PC-3 (cell line): ENCODE results near the gene LRRC4B. TPM values are rescaled to one million over a fixed set of nuclear protein-coding genes. Genes with fewer than 3 reads are reported as not detected.
"Not testable (repeated sequence)": the region's sequence is repeated elsewhere in the genome, so short reads cannot be mapped to it uniquely, and the experiment has no call there.

Experiments
- ATAC-seq: fragments of 200-7000 bp; cut with Tn5 transposase; 2 replicates; pipeline ENCODE4 v1.9.1; 2020; ENCODE audit warnings: mild to moderate bottlenecking, moderate library complexity
- BruUV-seq: library from RNA; stranded (reverse); fragments of 400-500 nt; replicated peaks from 2 replicates; lab custom pipeline; 2021; lab: Mats Ljungman, UMichigan
- CTCF ChIA-PET: fragments of 300-600 bp; sonication (Branson Sonifier 250); formaldehyde crosslinking; loops from one replicate; lab custom pipeline; 2022; ENCODE audit warnings: antibody characterized with exemption; lab: Charles Lee
- POLR2A ChIA-PET: fragments of 300-600 bp; sonication (Branson Sonifier 250); formaldehyde crosslinking; loops from one replicate; lab custom pipeline; 2022; ENCODE audit warnings: antibody characterized with exemption; ENCODE audit not compliant: unreplicated experiment; lab: Charles Lee
- DNase-seq: peaks from one replicate; pipeline ENCODE4 v3.0.0-alpha.2; 2015
- H2AFZ ChIP-seq: fragments of 300-600 bp; sonication (generic); 2 replicates; pipeline ENCODE4 v1.6.0; 2016; ENCODE audit warnings: antibody characterized with exemption, low read length
- H3F3A ChIP-seq: fragments of 300-600 bp; sonication (generic); one replicate; pipeline ENCODE4 v1.6.0; 2017; ENCODE audit warnings: antibody characterized with exemption, low read length, control low read depth, mild to moderate bottlenecking; ENCODE audit not compliant: unreplicated experiment
- H3K27ac ChIP-seq: fragments of 300-600 bp; sonication (generic); 2 replicates; pipeline ENCODE4 v1.5.1; 2016; ENCODE audit warnings: mild to moderate bottlenecking, low read length
- H3K27me3 ChIP-seq: fragments of 300-600 bp; sonication (generic); 2 replicates; pipeline ENCODE4 v1.6.1; 2016; ENCODE audit warnings: low read length, mixed read lengths
- H3K36me3 ChIP-seq: fragments of 300-600 bp; sonication (generic); 2 replicates; pipeline ENCODE4 v1.6.1; 2016; ENCODE audit warnings: low read depth, mixed run types, low read length, mixed read lengths
- H3K4me1 ChIP-seq: fragments of 300-600 bp; sonication (generic); 2 replicates; pipeline ENCODE4 v1.5.1; 2016; ENCODE audit warnings: low read length; ENCODE audit not compliant: insufficient read depth
- H3K4me2 ChIP-seq: fragments of 300-600 bp; sonication (generic); 2 replicates; pipeline ENCODE4 v1.6.0; 2016; ENCODE audit warnings: low read length
- H3K4me3 ChIP-seq: fragments of 300-600 bp; sonication (generic); 2 replicates; pipeline ENCODE4 v1.5.1; 2016; ENCODE audit warnings: mild to moderate bottlenecking, low read length, mixed read lengths
- H3K79me2 ChIP-seq: fragments of 300-600 bp; sonication (generic); 2 replicates; pipeline ENCODE4 v1.6.1; 2017; ENCODE audit warnings: low read length, mixed read lengths
- H3K9ac ChIP-seq: fragments of 300-600 bp; sonication (generic); 2 replicates; pipeline ENCODE4 v1.6.0; 2016; ENCODE audit warnings: mild to moderate bottlenecking, low read length
- H3K9me2 ChIP-seq: fragments of 300-600 bp; sonication (generic); replicated peaks from 2 replicates; pipeline ENCODE4 v1.6.1; 2016; ENCODE audit warnings: mixed run types, low read length, mixed read lengths
- H3K9me3 ChIP-seq: fragments of 300-600 bp; sonication (generic); 2 replicates; pipeline ENCODE4 v1.6.1; 2016; ENCODE audit warnings: low read length, mixed read lengths
- H4K20me1 ChIP-seq: fragments of 300-600 bp; sonication (generic); 2 replicates; pipeline ENCODE4 v1.6.1; 2016; ENCODE audit warnings: low read length, mixed read lengths
- CTCF ChIP-seq: fragments of 300-600 bp; sonication (generic); conservative IDR thresholded peaks from 2 replicates; pipeline ENCODE4 v1.5.1; 2017; ENCODE audit warnings: antibody characterized with exemption, low read depth, mild to moderate bottlenecking, low read length
- EZH2 ChIP-seq: fragments of 300-600 bp; sonication (generic); IDR thresholded peaks from one replicate; pipeline ENCODE4 v1.6.1; 2017; ENCODE audit warnings: antibody characterized with exemption, mild to moderate bottlenecking, low read length; ENCODE audit not compliant: unreplicated experiment
- EZH2phosphoT487 ChIP-seq: fragments of 300-600 bp; sonication (generic); IDR thresholded peaks from 2 replicates; pipeline ENCODE4 v1.6.1; 2018; ENCODE audit warnings: mild to moderate bottlenecking, antibody characterized with exemption, low read length, borderline replicate concordance
- intact Hi-C: fragments of 100-400 bp; cut with micrococcal nuclease; formaldehyde crosslinking; loops from 2 replicates; pipeline ENCODE4 v1.9.0; 2023
- total RNA-seq: library from RNA; depleted of rRNA; stranded (reverse); fragments of >200 nt; gene quantifications from 2 replicates; pipeline ENCODE4 v1.2.3, GENCODE V29; 2014

Gene LRRC4B
- total RNA-seq, 1 experiment from 2014 or later = 0.26 TPM

GRCh38 chr19:50534478-50534877 is 33.8 kb downstream of the LRRC4B start:
- no peaks in the 10 kb centered on the region for H3K79me2 ChIP-seq
- H3K4me3 ChIP-seq = no peak overlapping the region
- CTCF ChIA-PET = no interaction called here
- BruUV-seq = no TSS peak
- no peaks in the 10 kb centered on the region for H3K4me1 ChIP-seq
- intact Hi-C loops = no loop called here
- DNase-seq = no peak
- H3K9me2 ChIP-seq = no peaks in the 10 kb centered on the region
- H2AFZ ChIP-seq = no peak overlapping the region
- TF ChIP-seq EZH2 (no peak), EZH2phosphoT487 (no peak)
- H4K20me1 ChIP-seq = no peaks in the 10 kb centered on the region
- ATAC-seq = no peak
- no peak overlapping the region for H3K4me2 ChIP-seq
- no peaks in the 10 kb centered on the region for H3K36me3 ChIP-seq
- H3F3A ChIP-seq = no peaks in the 10 kb centered on the region
- H3K9ac ChIP-seq = no peak overlapping the region
- POLR2A ChIA-PET = no interaction called here
- H3K27ac ChIP-seq = no peak overlapping the region
- peaks cover 14% of the 10 kb centered on the region; the same call in 1 of the 2 replicates for H3K27me3 ChIP-seq
- H3K9me3 ChIP-seq = peaks cover 12% of the 10 kb centered on the region

- ChIA-PET POLR2A (no interaction called here), CTCF (interaction anchor here (0.7 kb wide), 1 partner anchor 28 kb away, joined by 3 read pairs; no protein-coding TSS in a partner anchor)
- peaks cover 25% of the 10 kb centered on the region; the same call in 1 of the 2 replicates for H3K27me3 ChIP-seq
- no peak overlapping the region for H3K27ac ChIP-seq
- H4K20me1 ChIP-seq = no peaks in the 10 kb centered on the region
- no peak for DNase-seq
- no peak overlapping the region for H3K4me3 ChIP-seq
- H3K79me2 ChIP-seq = no peaks in the 10 kb centered on the region
- no TSS peak for BruUV-seq
- TF ChIP-seq EZH2 (no peak), EZH2phosphoT487 (no peak), CTCF (no peak)
- no peak for ATAC-seq
- H3K9ac ChIP-seq = no peak overlapping the region
- no peaks in the 10 kb centered on the region for H3K4me1 ChIP-seq
- no peak overlapping the region for H2AFZ ChIP-seq
- H3F3A ChIP-seq = no peaks in the 10 kb centered on the region
- no peaks in the 10 kb centered on the region for H3K9me2 ChIP-seq
- intact Hi-C loops = no loop called here
- no peaks in the 10 kb centered on the region for H3K36me3 ChIP-seq
- H3K9me3 ChIP-seq = peaks cover 12% of the 10 kb centered on the region
- no peak overlapping the region for H3K4me2 ChIP-seq
These were observed 35.3 kb downstream of the LRRC4B start for GRCh38 chr19:50532952-50533351.

DNA sequence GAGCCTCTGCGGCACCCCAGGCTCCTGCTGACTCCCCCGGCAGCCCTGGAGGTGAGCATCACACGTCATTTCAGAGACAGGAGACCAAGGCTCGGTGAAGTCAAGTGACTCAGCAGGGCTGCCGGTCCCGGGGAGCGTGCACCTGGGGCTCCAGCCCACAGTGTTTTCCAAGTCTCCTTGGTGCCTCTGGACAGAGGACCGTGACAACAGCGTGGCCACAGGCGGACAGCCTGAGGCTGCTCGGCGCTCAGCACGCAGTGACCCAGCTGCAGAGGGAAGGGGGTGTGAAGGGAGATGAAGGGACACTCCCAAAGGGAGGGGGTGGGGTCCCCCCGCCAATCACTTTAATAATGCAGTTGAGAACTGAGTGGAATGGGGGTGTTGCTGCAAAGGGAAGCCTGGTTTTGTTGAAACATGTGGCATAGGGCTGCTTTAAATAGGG is 37.0 kb downstream of the LRRC4B start:
- intact Hi-C loops = no loop called here
- POLR2A ChIA-PET = no interaction called here

GRCh38 chr19:50528052-50528451 is 40.2 kb downstream of the LRRC4B start:
- H3K4me2 ChIP-seq, ATAC-seq, CTCF ChIA-PET, H3K79me2 ChIP-seq, H3K27ac ChIP-seq, H3K4me1 ChIP-seq, H4K20me1 ChIP-seq, H3F3A ChIP-seq, H3K9ac ChIP-seq, intact Hi-C loops, H3K36me3 ChIP-seq, DNase-seq, POLR2A ChIA-PET, H2AFZ ChIP-seq, H3K9me2 ChIP-seq, BruUV-seq, H3K9me3 ChIP-seq, H3K4me3 ChIP-seq: not testable (repeated sequence)
- peaks cover 27% of the 10 kb centered on the region for H3K27me3 ChIP-seq

More for the DNA sequence above, 37.0 kb downstream of the LRRC4B start:
- CTCF ChIA-PET = no interaction called here
- no peaks in the 10 kb centered on the region for H3K36me3 ChIP-seq
- H3K79me2 ChIP-seq = no peaks in the 10 kb centered on the region
- H3K4me3 ChIP-seq = no peak overlapping the region
- no peaks in the 10 kb centered on the region for H3K4me1 ChIP-seq
- H2AFZ ChIP-seq = no peak overlapping the region
- H3K9ac ChIP-seq = no peak overlapping the region
- TF ChIP-seq EZH2phosphoT487 = no peak
- no peak for TF ChIP-seq EZH2
- no peak for TF ChIP-seq CTCF
- H3K27me3 ChIP-seq = peaks cover 30% of the 10 kb centered on the region
- no peaks in the 10 kb centered on the region for H4K20me1 ChIP-seq
- peaks cover 12% of the 10 kb centered on the region for H3K9me3 ChIP-seq
- H3K9me2 ChIP-seq = no peaks in the 10 kb centered on the region
- H3K27ac ChIP-seq = no peak overlapping the region
- peak; percentile 45 for DNase-seq
- no peaks in the 10 kb centered on the region for H3F3A ChIP-seq
- BruUV-seq = no TSS peak
- ATAC-seq = peak; percentile 46; the same call in 1 of the 2 replicates
- H3K4me2 ChIP-seq = peak overlapping the region; percentile 38; the same call in 1 of the 2 replicates
